OCI-LY1 (cell line): ENCODE measurements around the gene KLHDC4.
A peak's percentile ranks its signal among the peaks of the same experiment; 100 is the strongest.

ENCODE experiments used
- H2AFZ ChIP-seq: fragments of 200-600 bp; sonication (generic), shearing (Covaris generic); 2 replicates; pipeline ENCODE4 v1.6.0; 2014; ENCODE audit warnings: antibody characterized with exemption, mild to moderate bottlenecking, low read length
- H3F3A ChIP-seq: fragments of 200-600 bp; sonication (generic), shearing (Covaris generic); 2 replicates; pipeline ENCODE4 v1.6.0; 2014; ENCODE audit warnings: mild to moderate bottlenecking, antibody characterized with exemption, low read length, moderate library complexity; ENCODE audit not compliant: insufficient read depth
- H3K27ac ChIP-seq: fragments of 200-600 bp; sonication (generic); 2 replicates; pipeline ENCODE4 v1.5.1; 2014; ENCODE audit warnings: low read length, mixed run types, mild to moderate bottlenecking, low read depth; ENCODE audit not compliant: poor library complexity, severe bottlenecking
- H3K27me3 ChIP-seq: fragments of 200-600 bp; sonication (generic); 2 replicates; pipeline ENCODE4 v1.6.0; 2014; ENCODE audit warnings: antibody characterized with exemption, mild to moderate bottlenecking, low read length, moderate library complexity; ENCODE audit not compliant: insufficient read depth
- H3K36me3 ChIP-seq: fragments of 200-600 bp; sonication (generic); 2 replicates; pipeline ENCODE4 v1.6.1; 2014; ENCODE audit warnings: mild to moderate bottlenecking, antibody characterized with exemption, low read length, moderate library complexity, mixed read lengths; ENCODE audit not compliant: insufficient read depth
- H3K4me1 ChIP-seq: fragments of 200-600 bp; sonication (generic); 2 replicates; pipeline ENCODE4 v1.5.1; 2014; ENCODE audit warnings: mild to moderate bottlenecking, low read length, moderate library complexity; ENCODE audit not compliant: insufficient read depth, severe bottlenecking
- H3K4me2 ChIP-seq: fragments of 200-600 bp; sonication (generic), shearing (Covaris generic); 2 replicates; pipeline ENCODE4 v1.6.1; 2014; ENCODE audit warnings: low read length
- H3K4me3 ChIP-seq: fragments of 200-600 bp; sonication (generic); 2 replicates; pipeline ENCODE4 v1.5.1; 2014; ENCODE audit warnings: low read length, low read depth, mild to moderate bottlenecking, mixed read lengths; ENCODE audit not compliant: poor library complexity, severe bottlenecking
- H3K79me2 ChIP-seq: fragments of 200-600 bp; shearing (Covaris generic); 2 replicates; pipeline ENCODE4 v1.6.1; 2016; ENCODE audit warnings: mixed run types, low read length, mixed read lengths; ENCODE audit not compliant: insufficient read depth
- H3K9ac ChIP-seq: fragments of 200-600 bp; sonication (generic), shearing (Covaris generic); 2 replicates; pipeline ENCODE4 v1.6.1; 2014; ENCODE audit warnings: mild to moderate bottlenecking, low read length, mixed read lengths
- H3K9me2 ChIP-seq: fragments of 200-600 bp; sonication (generic), shearing (Covaris generic); 2 replicates; pipeline ENCODE4 v1.6.1; 2014; ENCODE audit warnings: low read depth, mild to moderate bottlenecking, low read length, mixed read lengths
- H3K9me3 ChIP-seq: fragments of 200-600 bp; shearing (Covaris generic); 2 replicates; pipeline ENCODE4 v1.6.1; 2014; ENCODE audit warnings: low read length, mixed read lengths
- H4K20me1 ChIP-seq: fragments of 200-600 bp; sonication (generic), shearing (Covaris generic); 2 replicates; pipeline ENCODE4 v1.6.0; 2016; ENCODE audit warnings: mild to moderate bottlenecking, low read length; ENCODE audit not compliant: insufficient read depth
- CTCF ChIP-seq: fragments of 200-600 bp; sonication (generic), shearing (Covaris generic); IDR thresholded peaks from 2 replicates; pipeline ENCODE4 v1.5.1; 2017; ENCODE audit warnings: mild to moderate bottlenecking, antibody characterized with exemption, low read length, moderate library complexity, mixed read lengths
- EZH2 ChIP-seq: fragments of 200-600 bp; sonication (generic), shearing (Covaris generic); IDR thresholded peaks from 2 replicates; pipeline ENCODE4 v1.8.0; 2017; ENCODE audit warnings: borderline replicate concordance, mixed run types, mild to moderate bottlenecking, antibody characterized with exemption, low read length, moderate library complexity, mixed read lengths

Gene KLHDC4

GRCh38 chr16:87692176-87692575 is 73.6 kb downstream of the KLHDC4 start:
- Histone ChIP-seq H3K9me2 (no peaks in the 10 kb centered on the region), H2AFZ (no peak overlapping the region), H3K79me2 (no peaks in the 10 kb centered on the region), H3K4me3 (no peak overlapping the region), H3K27ac (no peak overlapping the region), H3K9ac (no peak overlapping the region), H3K36me3 (peaks cover 35% of the 10 kb centered on the region), H3K9me3 (no peaks in the 10 kb centered on the region), H3K27me3 (no peaks in the 10 kb centered on the region), H3K4me1 (peaks cover 18% of the 10 kb centered on the region), H3K4me2 (peak overlapping the region; percentile 32; the same call in 1 of the 2 replicates), H4K20me1 (no peaks in the 10 kb centered on the region), H3F3A (peaks cover 5% of the 10 kb centered on the region; the same call in 1 of the 2 replicates)
- TF ChIP-seq CTCF (no peak), EZH2 (no peak)

- no peaks in the 10 kb centered on the region for H3K9me3 ChIP-seq
- H3K79me2 ChIP-seq, result no peaks in the 10 kb centered on the region
- TF ChIP-seq EZH2, result no peak
- TF ChIP-seq CTCF, result no peak
- no peak overlapping the region; the same call in 1 of the 2 replicates for H3K9ac ChIP-seq
- no peaks in the 10 kb centered on the region for H4K20me1 ChIP-seq
- H3K4me3 ChIP-seq, result no peak overlapping the region
- peaks cover 5% of the 10 kb centered on the region; the same call in 1 of the 2 replicates for H3F3A ChIP-seq
- H2AFZ ChIP-seq, result no peak overlapping the region
- H3K4me2 ChIP-seq, result peak overlapping the region; percentile 32; the same call in 1 of the 2 replicates
- H3K4me1 ChIP-seq, result peaks cover 18% of the 10 kb centered on the region
- no peaks in the 10 kb centered on the region for H3K9me2 ChIP-seq
- no peak overlapping the region for H3K27ac ChIP-seq
- H3K36me3 ChIP-seq, result peaks cover 30% of the 10 kb centered on the region
- H3K27me3 ChIP-seq, result 0 out of 2 replicates have a peak, but pooled peaks cover under 1% of the 10 kb centered on the region
Observed at GRCh38 chr16:87691686-87692079, 74.1 kb downstream of the KLHDC4 start.

GRCh38 chr16:87690911-87691685 is 74.7 kb downstream of the KLHDC4 start:
- H3K4me2 ChIP-seq, result peak overlapping the region; percentile 32; the same call in 1 of the 2 replicates
- H3K27me3 ChIP-seq, result peaks cover 6% of the 10 kb centered on the region; the same call in 1 of the 2 replicates
- peaks cover 5% of the 10 kb centered on the region; the same call in 1 of the 2 replicates for H3F3A ChIP-seq
- no peaks in the 10 kb centered on the region for H3K9me2 ChIP-seq
- no peak overlapping the region; the same call in 1 of the 2 replicates for H3K9ac ChIP-seq
- H2AFZ ChIP-seq, result no peak overlapping the region
- no peak overlapping the region for H3K27ac ChIP-seq
- H4K20me1 ChIP-seq, result no peaks in the 10 kb centered on the region
- TF ChIP-seq CTCF, result peak; percentile 32
- TF ChIP-seq EZH2, result no peak
- H3K4me3 ChIP-seq, result no peak overlapping the region
- no peaks in the 10 kb centered on the region for H3K79me2 ChIP-seq
- no peaks in the 10 kb centered on the region for H3K9me3 ChIP-seq
- H3K4me1 ChIP-seq, result peaks cover 18% of the 10 kb centered on the region
- H3K36me3 ChIP-seq, result peaks cover 24% of the 10 kb centered on the region
